Sigmoid colon (tissue), 4 donors: ENCODE data around the gene CYP2D6.
"Not testable (repeated sequence)": the region's sequence is repeated elsewhere in the genome, so short reads cannot be mapped to it uniquely, and the experiment has no call there.

ENCODE experiments used
- CTCF ChIP-seq, 4 experiments: fragments of 450-650 bp in 3 of 4; fragments of 200-600 bp in 1 of 4; IDR thresholded peaks; one replicate each; pipeline ENCODE4 v1.5.1; 2016 to 2019; ENCODE audit warnings: antibody characterized with exemption in 4 of 4, mild to moderate bottlenecking in 3 of 4, moderate library complexity in 2 of 4
- EP300 ChIP-seq, 4 donors: sonication (generic); formaldehyde crosslinking; IDR thresholded peaks; one replicate each; pipeline ENCODE4 v1.6.1; 2017; ENCODE audit warnings: antibody characterized with exemption in 4 of 4

GRCh38 chr22:42123529-42123928 is 7.1 kb downstream of the CYP2D6 start:
- not testable (repeated sequence) for TF ChIP-seq CTCF, EP300 (IDR thresholded peaks at IDR 0.05)
